Measurements from ENCODE around the gene RPTOR. TPM values are rescaled to one million over a fixed set of nuclear protein-coding genes. Genes with fewer than 3 reads are reported as not detected.

The RPTOR gene
- total RNA-seq, 1 donor, result 29.8 TPM

DNA sequence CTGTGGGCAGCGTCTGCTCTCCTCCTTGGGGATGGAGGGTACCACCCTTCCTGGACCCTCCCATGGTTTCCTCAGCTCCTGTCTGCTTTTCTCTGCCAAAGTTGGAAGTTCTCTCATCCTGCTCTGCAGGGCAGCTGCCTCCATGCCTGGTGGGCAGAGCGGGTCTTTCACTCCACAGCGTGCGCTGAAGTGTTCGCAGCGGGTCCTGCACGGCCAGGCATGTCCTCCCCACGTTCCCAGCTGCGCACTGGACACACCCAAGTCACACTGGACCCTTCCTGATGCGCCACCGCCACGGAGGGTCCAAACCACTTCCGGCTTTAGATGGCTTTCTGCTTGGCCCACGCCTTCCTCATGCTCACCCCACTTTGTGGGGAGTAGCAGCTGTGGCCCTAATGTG lies 34.5 kb upstream of the RPTOR start:
- H3K4me3 ChIP-seq (ENCODE audit: low read length), result no peak overlapping the region
- no peaks in the 10 kb centered on the region for H3K9me3 ChIP-seq (ENCODE audit: low read depth, low read length)
- no peaks in the 10 kb centered on the region for H3K4me1 ChIP-seq (ENCODE audit: insufficient read depth, low read length)
- H3K27me3 ChIP-seq (ENCODE audit: insufficient read depth, low read length), result no peaks in the 10 kb centered on the region

- H3K9me3 ChIP-seq (ENCODE audit: low read depth, low read length), result no peaks in the 10 kb centered on the region
- H3K4me3 ChIP-seq (ENCODE audit: low read length), result no peak overlapping the region
- no peaks in the 10 kb centered on the region for H3K4me1 ChIP-seq (ENCODE audit: insufficient read depth, low read length)
- no peaks in the 10 kb centered on the region for H3K27me3 ChIP-seq (ENCODE audit: insufficient read depth, low read length)
Observed at GRCh38 chr17:80510772-80511171, 33.9 kb upstream of the RPTOR start.

GRCh38 chr17:80511222-80512180 lies 33.1 kb upstream of the RPTOR start:
- Histone ChIP-seq H3K4me1 (ENCODE audit: insufficient read depth, low read length) (no peaks in the 10 kb centered on the region), H3K9me3 (ENCODE audit: low read depth, low read length) (no peaks in the 10 kb centered on the region), H3K27me3 (ENCODE audit: insufficient read depth, low read length) (no peaks in the 10 kb centered on the region), H3K4me3 (ENCODE audit: low read length) (no peak overlapping the region)

DNA sequence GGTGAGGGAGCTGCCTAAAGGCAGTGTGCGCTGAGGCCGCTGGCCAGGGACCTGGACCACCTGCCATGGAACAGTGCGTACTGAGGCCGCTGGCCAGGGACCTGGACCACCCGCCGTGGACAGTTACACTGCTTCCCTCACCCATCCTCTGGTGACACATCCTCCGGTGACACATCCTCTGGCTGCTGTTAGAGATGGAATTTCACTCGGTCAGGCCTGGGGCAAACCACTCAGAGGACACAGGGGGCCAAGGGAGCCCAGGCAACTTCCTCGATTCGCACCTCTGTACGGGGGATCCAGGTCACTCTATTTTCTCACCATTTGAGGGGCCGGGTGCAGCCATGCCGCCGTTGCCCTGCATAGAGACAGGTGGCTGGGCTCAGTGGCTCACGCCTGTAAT lies 32.4 kb upstream of the RPTOR start:
- Histone ChIP-seq H3K4me3 (ENCODE audit: low read length) (no peak overlapping the region), H3K9me3 (ENCODE audit: low read depth, low read length) (no peaks in the 10 kb centered on the region), H3K27me3 (ENCODE audit: insufficient read depth, low read length) (no peaks in the 10 kb centered on the region), H3K4me1 (ENCODE audit: insufficient read depth, low read length) (no peaks in the 10 kb centered on the region)

GRCh38 chr17:80513201-80513600 lies 31.4 kb upstream of the RPTOR start:
- H3K9me3 ChIP-seq (ENCODE audit: low read depth, low read length), result no peaks in the 10 kb centered on the region
- no peaks in the 10 kb centered on the region for H3K4me1 ChIP-seq (ENCODE audit: insufficient read depth, low read length)
- H3K4me3 ChIP-seq (ENCODE audit: low read length), result no peak overlapping the region
- H3K27me3 ChIP-seq (ENCODE audit: insufficient read depth, low read length), result no peaks in the 10 kb centered on the region

GRCh38 chr17:80513892-80514291 lies 30.7 kb upstream of the RPTOR start:
- H3K4me3 ChIP-seq (ENCODE audit: low read length), result no peak overlapping the region
- H3K9me3 ChIP-seq (ENCODE audit: low read depth, low read length), result no peaks in the 10 kb centered on the region
- H3K27me3 ChIP-seq (ENCODE audit: insufficient read depth, low read length), result no peaks in the 10 kb centered on the region
- H3K4me1 ChIP-seq (ENCODE audit: insufficient read depth, low read length), result no peaks in the 10 kb centered on the region

GRCh38 chr17:80516171-80516932 lies 28.3 kb upstream of the RPTOR start:
- no peaks in the 10 kb centered on the region for H3K27me3 ChIP-seq (ENCODE audit: insufficient read depth, low read length)
- H3K4me3 ChIP-seq (ENCODE audit: low read length), result no peak overlapping the region
- no peaks in the 10 kb centered on the region for H3K4me1 ChIP-seq (ENCODE audit: insufficient read depth, low read length)
- H3K9me3 ChIP-seq (ENCODE audit: low read depth, low read length), result no peaks in the 10 kb centered on the region

GRCh38 chr17:80517641-80518040 lies 27.0 kb upstream of the RPTOR start:
- Histone ChIP-seq H3K27me3 (ENCODE audit: insufficient read depth, low read length) (no peaks in the 10 kb centered on the region), H3K4me1 (ENCODE audit: insufficient read depth, low read length) (no peaks in the 10 kb centered on the region), H3K4me3 (ENCODE audit: low read length) (no peak overlapping the region), H3K9me3 (ENCODE audit: low read depth, low read length) (no peaks in the 10 kb centered on the region)

DNA sequence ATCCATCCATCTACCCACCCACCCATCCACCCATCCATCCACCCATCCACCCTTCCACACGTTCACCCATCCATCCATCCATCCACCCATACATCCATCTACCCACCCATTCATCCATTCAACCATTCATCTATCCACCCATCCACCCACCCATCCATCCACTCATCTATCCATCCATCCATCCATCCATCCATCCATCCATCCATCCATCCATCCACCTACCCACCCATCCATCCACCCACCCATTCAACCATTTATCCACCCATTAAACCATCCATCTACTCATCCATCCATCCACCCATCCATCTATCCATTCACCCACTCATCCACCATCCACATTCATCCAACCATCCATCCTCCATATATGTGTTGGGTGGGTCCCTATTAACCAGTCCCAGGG lies 26.2 kb upstream of the RPTOR start:
- H3K4me1 ChIP-seq (ENCODE audit: insufficient read depth, low read length), result no peaks in the 10 kb centered on the region
- H3K4me3 ChIP-seq (ENCODE audit: low read length), result no peak overlapping the region
- H3K27me3 ChIP-seq (ENCODE audit: insufficient read depth, low read length), result no peaks in the 10 kb centered on the region
- H3K9me3 ChIP-seq (ENCODE audit: low read depth, low read length), result no peaks in the 10 kb centered on the region

- Histone ChIP-seq H3K9me3 (ENCODE audit: low read depth, low read length) (no peaks in the 10 kb centered on the region), H3K4me1 (ENCODE audit: insufficient read depth, low read length) (no peaks in the 10 kb centered on the region), H3K4me3 (ENCODE audit: low read length) (no peak overlapping the region), H3K27me3 (ENCODE audit: insufficient read depth, low read length) (no peaks in the 10 kb centered on the region)
Observed at GRCh38 chr17:80519091-80519781, 25.4 kb upstream of the RPTOR start.

DNA sequence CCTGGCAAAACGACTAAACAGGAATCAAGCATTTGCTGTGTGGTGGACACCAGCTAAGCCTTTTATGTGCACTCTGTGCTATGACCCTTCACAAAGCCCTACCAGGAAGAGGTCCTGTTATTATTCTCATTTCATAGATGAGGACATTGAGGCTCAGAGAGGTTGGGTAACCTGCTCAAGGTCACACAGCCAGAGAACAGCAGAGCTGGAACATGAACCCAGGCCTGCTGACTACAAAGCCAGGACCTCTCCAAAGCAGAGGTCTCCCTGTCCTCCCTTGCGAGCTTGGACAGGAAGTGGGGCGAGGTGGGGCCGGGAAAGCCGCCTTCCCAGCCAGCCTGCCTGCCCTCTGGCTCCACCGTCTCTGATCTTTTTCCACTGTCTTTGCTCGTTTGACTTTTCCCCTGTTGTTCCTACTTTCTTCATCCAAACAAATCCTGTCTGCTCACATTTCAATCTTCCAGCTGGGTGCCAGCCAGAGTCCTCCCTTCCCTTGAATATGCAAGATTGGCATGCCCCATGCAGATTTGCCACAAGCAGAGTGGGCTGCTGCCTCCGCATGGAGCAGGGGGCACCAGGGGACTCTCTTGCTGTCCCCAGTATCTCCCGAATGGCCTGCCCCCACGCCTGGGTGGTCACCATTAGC lies 23.7 kb upstream of the RPTOR start:
- Histone ChIP-seq H3K9me3 (ENCODE audit: low read depth, low read length) (no peaks in the 10 kb centered on the region), H3K27me3 (ENCODE audit: insufficient read depth, low read length) (no peaks in the 10 kb centered on the region), H3K4me3 (ENCODE audit: low read length) (no peak overlapping the region), H3K4me1 (ENCODE audit: insufficient read depth, low read length) (no peaks in the 10 kb centered on the region)

GRCh38 chr17:80523054-80523744 lies 21.4 kb upstream of the RPTOR start:
- no peaks in the 10 kb centered on the region for H3K27me3 ChIP-seq (ENCODE audit: insufficient read depth, low read length)

DNA sequence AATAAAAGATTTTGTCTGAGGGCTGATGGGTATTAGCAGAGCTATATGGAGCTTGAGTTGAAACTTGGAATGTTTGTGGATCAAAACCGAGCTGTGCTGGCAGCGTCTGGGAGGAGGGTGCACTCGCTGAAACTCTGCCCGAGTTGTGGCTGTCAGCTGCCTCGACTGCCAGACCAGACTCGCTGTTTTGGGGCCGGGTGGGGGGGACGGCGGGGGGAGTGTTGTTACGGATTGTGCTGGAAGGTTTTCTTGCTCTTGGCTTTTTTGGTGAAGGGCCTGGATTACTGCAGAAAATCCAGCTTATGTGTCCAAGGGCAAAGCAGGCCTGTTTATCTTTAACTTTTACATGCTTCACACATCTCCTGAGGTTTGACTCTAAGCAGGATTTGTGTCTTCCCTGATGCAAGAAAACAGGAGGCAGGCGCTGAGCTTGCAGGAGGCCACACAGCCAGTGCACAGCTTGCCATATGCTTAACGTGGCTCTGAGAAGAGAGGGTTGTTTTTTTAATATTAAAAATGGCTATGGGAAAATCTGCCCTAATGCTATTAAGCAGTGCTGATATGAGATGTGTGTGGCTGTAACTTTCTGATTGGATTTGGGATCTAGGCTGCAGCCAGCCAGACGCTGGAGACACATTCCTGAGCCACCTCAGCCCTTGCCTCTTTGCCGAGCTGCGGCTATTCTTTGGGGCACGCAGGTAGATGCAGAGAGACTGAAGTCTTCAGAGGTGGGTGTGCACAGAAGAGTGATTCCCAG lies 20.5 kb upstream of the RPTOR start:
- no peak overlapping the region for H3K4me3 ChIP-seq (ENCODE audit: low read length)
- no peaks in the 10 kb centered on the region for H3K9me3 ChIP-seq (ENCODE audit: low read depth, low read length)
- H3K4me1 ChIP-seq (ENCODE audit: insufficient read depth, low read length), result no peaks in the 10 kb centered on the region
- H3K27me3 ChIP-seq (ENCODE audit: insufficient read depth, low read length), result no peaks in the 10 kb centered on the region

More at GRCh38 chr17:80523054-80523744, 21.4 kb upstream of the RPTOR start:
- Histone ChIP-seq H3K9me3 (ENCODE audit: low read depth, low read length) (no peaks in the 10 kb centered on the region), H3K4me1 (ENCODE audit: insufficient read depth, low read length) (no peaks in the 10 kb centered on the region), H3K4me3 (ENCODE audit: low read length) (no peak overlapping the region)
